NCI-H128 (cell line): ENCODE measurements around the gene NTHL1.

Source experiments
- DNase-seq: peaks from one replicate; lab custom pipeline; 2025; ENCODE audit not compliant: unreplicated experiment; lab: John Stamatoyannopoulos, UW

NTHL1 gene

DNA sequence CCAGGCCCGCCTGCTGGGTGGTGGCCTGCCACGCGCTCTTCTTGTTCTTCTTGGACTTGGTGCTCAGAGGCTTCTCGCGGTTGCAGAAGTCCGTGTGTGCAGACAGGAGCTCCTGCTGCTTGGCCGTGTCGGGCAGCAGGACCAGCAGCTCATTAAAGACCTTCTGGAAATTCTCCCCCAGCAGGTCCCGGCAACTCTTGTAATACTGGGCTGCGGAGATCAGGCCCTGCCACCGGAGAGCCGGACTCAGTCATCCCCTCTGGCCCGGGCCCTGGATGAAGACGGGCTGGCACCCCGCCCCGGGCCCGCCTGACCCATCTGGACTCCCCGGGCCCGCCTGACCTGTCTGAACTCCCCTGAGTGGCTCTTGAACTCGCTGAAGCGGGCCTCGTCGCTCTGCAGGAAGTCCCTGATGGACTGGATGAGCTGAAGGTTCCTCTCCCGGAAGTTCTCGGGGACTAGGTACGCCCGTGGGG is 49.2 kb downstream of the NTHL1 start:
- no peak for DNase-seq

DNA sequence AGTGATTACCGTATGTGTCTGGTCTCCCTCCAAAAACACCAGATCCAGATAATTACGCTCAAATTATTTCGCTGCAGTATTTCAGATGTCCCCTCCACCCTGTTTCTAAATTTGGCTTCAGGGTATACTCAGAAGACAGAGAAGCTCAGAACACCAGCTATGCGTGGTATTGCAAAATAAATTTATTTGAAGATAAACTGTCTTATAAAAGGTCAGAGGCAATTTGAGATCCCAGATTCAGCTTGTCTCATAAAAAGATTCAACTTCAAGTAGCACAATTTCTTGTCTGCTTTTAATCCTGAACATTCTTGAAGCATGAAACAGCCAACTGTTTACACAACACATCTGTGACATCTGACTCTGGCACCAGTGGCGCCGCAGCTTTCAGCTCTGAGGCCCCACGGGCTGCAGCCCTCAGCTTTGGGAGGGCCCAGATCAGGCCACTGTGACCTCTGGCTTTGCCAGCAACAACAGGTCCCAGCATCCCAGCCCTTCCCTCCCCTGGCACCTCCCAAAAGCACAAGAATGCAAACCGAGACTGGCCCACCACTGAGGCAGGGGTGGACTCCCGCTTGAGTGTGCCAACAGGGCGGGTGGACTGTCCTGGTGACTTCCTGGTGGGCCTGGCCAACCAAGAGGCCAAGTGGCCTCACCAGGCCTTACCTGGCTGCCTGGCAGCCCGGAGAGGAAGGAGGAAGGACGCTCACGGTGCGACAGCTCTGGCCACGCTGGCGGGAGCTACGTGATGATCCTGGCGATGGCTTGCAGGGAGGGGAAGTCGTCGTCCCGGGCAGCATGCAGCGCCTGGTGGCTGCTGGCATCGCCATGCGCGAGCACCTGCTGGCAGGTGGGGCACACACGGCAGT is 49.9 kb downstream of the NTHL1 start:
- no peak for DNase-seq

DNA sequence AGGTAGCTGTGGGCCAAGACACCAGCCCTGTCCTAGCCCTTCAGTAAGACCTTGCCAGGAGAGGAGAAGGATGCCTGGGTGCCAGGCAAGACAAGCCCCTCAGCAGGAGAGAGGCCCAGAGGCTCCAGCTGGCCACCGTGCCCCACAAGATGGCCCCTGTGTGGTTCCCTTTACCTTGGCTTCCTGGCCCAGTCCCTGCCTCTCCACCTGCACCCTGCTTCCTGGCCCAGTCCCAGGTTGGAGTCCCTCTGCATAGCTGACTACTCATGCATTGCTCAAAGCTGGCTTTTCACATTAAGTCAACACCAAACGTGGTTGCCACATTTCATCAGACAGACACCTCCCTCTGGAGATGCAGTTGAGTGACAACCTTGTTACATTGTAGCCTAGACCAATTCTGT is 53.9 kb downstream of the NTHL1 start:
- DNase-seq = no peak

DNA sequence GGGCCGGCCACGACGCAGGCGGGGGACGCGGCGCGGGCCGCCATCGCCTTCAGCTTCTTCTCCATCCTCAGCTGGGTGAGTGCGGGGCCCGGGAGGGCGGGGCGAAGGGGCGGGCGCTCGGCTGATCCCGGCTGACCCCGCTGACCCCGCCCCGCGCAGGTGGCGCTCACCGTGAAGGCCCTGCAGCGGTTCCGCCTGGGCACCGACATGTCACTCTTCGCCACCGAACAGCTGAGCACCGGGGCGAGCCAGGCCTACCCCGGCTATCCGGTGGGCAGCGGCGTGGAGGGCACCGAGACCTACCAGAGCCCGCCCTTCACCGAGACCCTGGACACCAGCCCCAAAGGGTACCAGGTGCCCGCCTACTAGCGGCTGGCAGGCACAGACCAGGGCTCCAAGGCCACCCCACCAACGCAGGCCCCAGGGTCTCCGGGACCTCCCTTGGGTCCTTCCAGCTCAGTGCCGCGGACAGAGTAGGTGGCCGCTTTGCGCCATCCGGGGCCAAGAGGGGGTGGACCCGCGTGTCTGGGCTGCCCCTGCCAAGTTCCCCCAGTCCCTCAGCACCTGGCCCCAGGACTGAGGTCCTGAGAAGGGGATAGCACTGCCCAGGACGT is 54.8 kb downstream of the NTHL1 start:
- no peak for DNase-seq

DNA sequence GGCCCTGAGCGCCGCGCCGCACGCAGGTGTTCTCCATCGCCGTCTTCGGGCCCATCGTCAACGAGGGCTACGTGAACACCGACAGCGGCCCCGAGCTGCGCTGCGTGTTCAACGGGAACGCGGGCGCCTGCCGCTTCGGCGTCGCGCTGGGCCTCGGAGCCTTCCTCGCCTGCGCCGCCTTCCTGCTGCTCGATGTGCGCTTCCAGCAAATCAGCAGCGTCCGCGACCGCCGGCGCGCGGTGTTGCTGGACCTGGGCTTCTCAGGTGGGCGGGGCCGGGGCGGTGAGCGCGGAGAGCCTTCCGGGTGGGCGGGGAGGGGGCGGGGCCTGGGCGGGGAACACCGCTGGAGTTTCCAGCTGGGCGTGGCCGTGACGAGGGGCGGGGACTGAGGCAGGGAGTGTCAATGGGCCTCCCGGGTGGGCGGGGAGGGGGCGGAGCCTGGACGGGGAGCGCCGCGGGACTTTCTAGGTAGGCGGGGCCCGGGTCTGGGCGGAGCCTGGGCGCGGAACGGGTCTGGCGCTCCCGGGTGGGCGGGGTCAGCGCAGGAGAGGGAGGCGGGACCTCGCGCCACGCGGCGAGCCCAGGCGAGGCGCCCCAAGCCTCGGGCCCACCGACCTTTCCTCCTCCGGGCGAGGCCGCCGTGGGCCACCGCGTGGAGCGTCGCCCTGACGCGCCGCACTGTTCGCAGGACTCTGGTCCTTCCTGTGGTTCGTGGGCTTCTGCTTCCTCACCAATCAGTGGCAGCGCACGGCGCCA is 55.5 kb downstream of the NTHL1 start:
- DNase-seq = no peak

DNA sequence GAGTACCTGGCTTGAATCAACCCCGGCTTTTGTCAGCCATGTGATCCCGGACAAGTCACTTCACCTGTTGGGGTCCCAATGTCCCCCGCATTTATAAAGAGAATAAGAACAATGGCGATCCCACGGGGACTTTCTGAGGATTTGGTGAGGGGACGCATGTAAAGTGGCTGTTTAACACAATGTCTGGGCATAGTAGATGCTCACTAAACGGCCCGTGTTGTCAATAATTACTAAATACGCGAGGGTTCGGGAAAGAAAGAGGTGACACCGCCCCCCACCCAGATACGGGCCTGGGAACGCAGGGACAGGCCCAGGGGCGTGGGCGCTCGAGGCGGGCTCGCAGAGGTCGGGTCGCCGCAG is 56.1 kb downstream of the NTHL1 start:
- DNase-seq = no peak

DNA sequence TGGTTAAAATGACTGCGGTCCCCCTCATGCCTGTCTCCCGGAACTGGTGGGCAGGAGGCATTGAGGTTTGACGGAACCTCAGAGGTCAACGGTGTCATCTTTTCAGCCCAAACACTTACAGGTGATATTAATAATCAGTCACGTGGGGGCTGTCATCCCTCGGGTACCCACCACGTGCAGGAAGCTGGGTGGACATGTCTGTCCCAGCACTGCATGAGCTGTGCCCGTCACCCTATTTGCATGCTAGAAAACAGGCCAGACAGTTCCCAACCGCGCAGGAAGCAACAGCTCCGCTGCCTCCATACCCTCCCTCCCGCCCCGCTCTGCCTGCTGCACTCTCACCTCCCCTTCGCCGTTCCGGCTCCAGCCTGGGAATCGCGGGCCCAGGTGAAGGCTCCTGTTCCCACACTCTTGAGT is 56.5 kb downstream of the NTHL1 start:
- DNase-seq = no peak

DNA sequence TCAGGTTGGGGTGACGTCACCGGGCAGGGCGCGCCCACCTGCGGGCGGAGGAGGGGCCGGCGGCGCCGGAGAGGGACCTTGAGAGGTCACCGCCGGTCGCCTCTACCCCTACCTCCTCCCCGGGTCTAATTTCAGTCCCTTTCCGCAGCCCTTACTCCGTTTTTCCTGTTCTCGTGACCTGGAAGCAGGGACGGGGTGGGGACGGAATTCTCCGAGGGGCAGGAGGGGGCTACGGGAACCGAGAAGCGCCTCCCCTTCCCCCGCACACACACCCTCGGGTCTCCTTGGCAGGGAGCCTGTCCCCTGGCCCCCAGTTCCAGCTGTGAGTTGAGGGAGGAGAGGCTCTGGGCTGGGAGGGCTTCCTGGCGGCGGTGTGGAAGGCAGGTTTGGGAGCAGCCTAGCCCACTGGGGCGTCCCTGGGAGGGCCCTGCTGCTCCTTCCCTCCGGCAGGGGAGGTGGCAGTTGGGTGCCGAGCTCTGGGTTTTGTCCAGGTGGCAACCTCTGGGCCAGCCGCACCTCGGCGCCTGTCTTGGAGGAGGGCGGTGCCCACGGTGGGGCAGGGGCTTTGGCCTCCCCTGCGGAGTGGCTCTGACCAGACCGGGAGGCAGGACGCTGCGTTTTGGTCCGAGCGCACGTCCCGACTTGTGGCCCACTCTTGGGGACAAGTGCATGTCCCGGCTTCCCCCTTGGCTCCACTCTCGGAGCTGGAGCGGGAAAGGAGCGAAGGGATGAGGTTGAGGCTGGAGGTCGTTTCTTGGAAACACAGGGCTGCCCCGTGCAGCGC is 57.1 kb downstream of the NTHL1 start:
- no peak for DNase-seq

DNA sequence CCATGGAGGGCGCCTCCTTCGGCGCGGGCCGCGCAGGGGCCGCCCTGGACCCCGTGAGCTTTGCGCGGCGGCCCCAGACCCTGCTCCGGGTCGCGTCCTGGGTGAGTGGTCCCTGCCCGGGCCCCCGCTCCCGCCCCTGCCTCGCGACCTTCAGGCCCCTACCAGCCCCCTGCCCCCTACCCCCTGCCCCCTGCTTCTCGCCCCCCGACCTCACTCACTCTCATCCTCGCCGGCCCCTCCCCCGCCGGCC is 57.6 kb downstream of the NTHL1 start:
- no peak for DNase-seq
